Measurements from ENCODE around the gene CYLD. TPM values are rescaled to one million over a fixed set of nuclear protein-coding genes. Genes with fewer than 3 reads are reported as not detected.

The CYLD gene
- polyA plus RNA-seq, 1 donor (not counting 4 experiments of a cell fraction or from before 2014, with no cell fraction given) = 24.7 TPM

DNA sequence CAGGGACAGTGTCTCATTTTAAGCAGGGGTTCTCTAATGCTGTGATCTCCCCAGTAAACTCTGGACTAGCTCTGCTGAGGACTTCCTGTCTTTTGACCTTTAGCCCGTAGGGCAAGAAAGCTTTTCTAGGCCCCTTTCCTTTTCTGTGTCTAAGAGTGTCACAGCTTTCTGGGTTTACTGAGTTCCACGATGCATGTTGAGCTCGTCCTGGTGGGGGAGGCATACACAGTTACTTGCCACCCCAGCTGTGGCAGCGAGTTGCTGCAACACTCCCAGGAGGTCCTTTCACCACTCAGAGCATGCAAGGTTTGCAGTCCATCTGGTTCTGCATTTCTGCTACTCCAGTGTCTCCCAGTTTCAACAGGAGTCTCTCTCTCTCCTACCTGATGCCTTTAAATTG, 24.8 kb upstream of the CYLD start:
- Histone ChIP-seq H3K4me3 (ENCODE audit: control insufficient read depth in 2 of 3, extremely low read depth in 1 of 3, insufficient read depth in 2 of 3, low read depth in 1 of 3, low read length in 3 of 3) (no peak overlapping the region), H3K9me3 (ENCODE audit: control insufficient read depth, low read depth, low read length) (no peaks in the 10 kb centered on the region), H3K4me2 (ENCODE audit: control insufficient read depth, extremely low read depth, insufficient read depth, low read depth, low read length) (no peak overlapping the region), H2AFZ (ENCODE audit: control insufficient read depth, low read length) (no peak overlapping the region), H3K27ac (ENCODE audit: control insufficient read depth, insufficient read depth, low read length) (no peak overlapping the region), H3K36me3 (ENCODE audit: control insufficient read depth in 2 of 2, extremely low read depth in 1 of 2, insufficient read depth in 2 of 2, low read length in 2 of 2) (no peaks in the 10 kb centered on the region), H3K9ac (ENCODE audit: control insufficient read depth, extremely low read depth, insufficient read depth, low read length) (no peak overlapping the region), H3K4me1 (ENCODE audit: control insufficient read depth, extremely low read depth, insufficient read depth, low read length) (peaks cover 16% of the 10 kb centered on the region), H3K27me3 (ENCODE audit: control insufficient read depth, extremely low read depth, insufficient read depth, low read length) (no peaks in the 10 kb centered on the region), H3K9me1 (ENCODE audit: control insufficient read depth, extremely low read depth, insufficient read depth, low read length) (no peaks in the 10 kb centered on the region), H3K79me2 (ENCODE audit: control insufficient read depth, insufficient read depth, low read length) (no peaks in the 10 kb centered on the region), H4K20me1 (ENCODE audit: control insufficient read depth, extremely low read depth, insufficient read depth, low read length) (no peaks in the 10 kb centered on the region)
- dilution Hi-C loops (cut with MboI; ENCODE audit: extremely low pct_ligation_motif_present, low sequenced_read_pairs) = no loop called here
- FAIRE-seq (no peak), DNase-seq (ENCODE audit: low read depth, low spot score) (no peak)
- TF ChIP-seq EZH2 (IDR thresholded peaks at IDR 0.05; ENCODE audit: low read length) (no peak), CTCF (optimal IDR thresholded peaks at IDR 0.05 in 1 of 3, IDR thresholded peaks at IDR 0.05 in 1 of 3, conservative IDR thresholded peaks at IDR 0.05 in 1 of 3; ENCODE audit: extremely low read depth in 1 of 3, insufficient read depth in 2 of 3, low read length in 3 of 3) (no peak)

DNA sequence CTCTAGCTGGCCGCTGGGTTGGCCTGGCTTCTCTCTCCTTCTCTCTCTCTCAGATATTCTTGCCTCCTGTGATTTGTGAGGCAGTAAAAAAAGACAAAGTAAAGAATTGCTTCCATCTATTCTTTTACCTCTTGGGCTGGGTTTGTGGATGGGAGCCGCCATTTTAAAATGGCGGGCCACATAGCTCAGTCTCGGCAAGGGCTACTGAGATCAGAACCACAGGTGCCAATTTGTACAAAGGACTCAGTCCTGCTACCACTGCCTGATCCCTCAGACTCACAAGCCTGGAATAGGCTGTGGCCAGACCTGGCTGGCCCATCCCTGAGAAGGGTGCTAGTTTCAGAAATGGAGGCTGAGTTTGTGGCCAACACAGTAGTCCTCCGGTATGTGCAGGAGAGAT, 24.4 kb upstream of the CYLD start:
- Histone ChIP-seq H3K27me3 (ENCODE audit: control insufficient read depth, extremely low read depth, insufficient read depth, low read length) (no peaks in the 10 kb centered on the region), H3K79me2 (ENCODE audit: control insufficient read depth, insufficient read depth, low read length) (no peaks in the 10 kb centered on the region), H4K20me1 (ENCODE audit: control insufficient read depth, extremely low read depth, insufficient read depth, low read length) (no peaks in the 10 kb centered on the region), H3K9me1 (ENCODE audit: control insufficient read depth, extremely low read depth, insufficient read depth, low read length) (no peaks in the 10 kb centered on the region), H3K36me3 (ENCODE audit: control insufficient read depth in 2 of 2, extremely low read depth in 1 of 2, insufficient read depth in 2 of 2, low read length in 2 of 2) (no peaks in the 10 kb centered on the region), H3K9me3 (ENCODE audit: control insufficient read depth, low read depth, low read length) (no peaks in the 10 kb centered on the region), H3K4me1 (ENCODE audit: control insufficient read depth, extremely low read depth, insufficient read depth, low read length) (peaks cover 16% of the 10 kb centered on the region), H2AFZ (ENCODE audit: control insufficient read depth, low read length) (no peak overlapping the region), H3K4me2 (ENCODE audit: control insufficient read depth, extremely low read depth, insufficient read depth, low read depth, low read length) (no peak overlapping the region), H3K9ac (ENCODE audit: control insufficient read depth, extremely low read depth, insufficient read depth, low read length) (no peak overlapping the region), H3K4me3 (ENCODE audit: control insufficient read depth in 2 of 3, extremely low read depth in 1 of 3, insufficient read depth in 2 of 3, low read depth in 1 of 3, low read length in 3 of 3) (no peak overlapping the region), H3K27ac (ENCODE audit: control insufficient read depth, insufficient read depth, low read length) (no peak overlapping the region)
- FAIRE-seq = no peak
- DNase-seq (ENCODE audit: low read depth, low spot score) = no peak
- dilution Hi-C loops (cut with MboI; ENCODE audit: extremely low pct_ligation_motif_present, low sequenced_read_pairs) = no loop called here
- no peak for TF ChIP-seq CTCF (optimal IDR thresholded peaks at IDR 0.05 in 1 of 3, IDR thresholded peaks at IDR 0.05 in 1 of 3, conservative IDR thresholded peaks at IDR 0.05 in 1 of 3; ENCODE audit: extremely low read depth in 1 of 3, insufficient read depth in 2 of 3, low read length in 3 of 3)
- TF ChIP-seq EZH2 (IDR thresholded peaks at IDR 0.05; ENCODE audit: low read length) = no peak
